RWPE2 (cell line): Measurements from ENCODE around the gene ARRDC2.
"Not testable (repeated sequence)": the region's sequence is repeated elsewhere in the genome, so short reads cannot be mapped to it uniquely, and the experiment has no call there.

ENCODE experiments used
- ATAC-seq: fragments of 200-7000 bp; cut with Tn5 transposase; 3 replicates; pipeline ENCODE4 v1.9.1; 2021; ENCODE audit warnings: low read depth
- DNase-seq: peaks from one replicate; pipeline ENCODE4 v3.0.0-alpha.2; 2020; ENCODE audit warnings: low spot score
- H3K27ac ChIP-seq: fragments of 450-650 bp; 2 replicates; pipeline ENCODE4 v1.5.1; 2017; ENCODE audit warnings: mild to moderate bottlenecking; ENCODE audit not compliant: poor library complexity, severe bottlenecking
- H3K27me3 ChIP-seq: fragments of 250-450 bp; sonication (Bioruptor Pico); 2 replicates; pipeline ENCODE4 v1.5.1; 2021; ENCODE audit warnings: mild to moderate bottlenecking, moderate library complexity; ENCODE audit not compliant: insufficient read depth, poor library complexity, severe bottlenecking
- H3K36me3 ChIP-seq: fragments of 250-450 bp; sonication (Bioruptor Pico); 2 replicates; pipeline ENCODE4 v1.5.1; 2020; ENCODE audit warnings: low read depth, mild to moderate bottlenecking, moderate library complexity
- H3K4me1 ChIP-seq: fragments of 250-450 bp; sonication (Bioruptor Pico); 2 replicates; pipeline ENCODE4 v1.5.1; 2021; ENCODE audit warnings: mild to moderate bottlenecking, moderate library complexity; ENCODE audit not compliant: insufficient read depth, poor library complexity, severe bottlenecking
- H3K4me3 ChIP-seq: fragments of 250-450 bp; sonication (Bioruptor Pico); 2 replicates; pipeline ENCODE4 v1.5.1; 2021; ENCODE audit warnings: mild to moderate bottlenecking, moderate library complexity; ENCODE audit not compliant: severe bottlenecking
- H3K9me3 ChIP-seq: fragments of 250-450 bp; sonication (Bioruptor Pico); 2 replicates; pipeline ENCODE4 v1.5.1; 2021; ENCODE audit warnings: mild to moderate bottlenecking, moderate library complexity; ENCODE audit not compliant: severe bottlenecking
- TF ChIP-seq, protein P1 (sequence below): fragments of 450-650 bp; IDR thresholded peaks from one replicate; pipeline ENCODE4 v1.5.1; 2017; ENCODE audit warnings: mild to moderate bottlenecking, moderate library complexity; ENCODE audit not compliant: poor library complexity, severe bottlenecking

ARRDC2 gene

DNA sequence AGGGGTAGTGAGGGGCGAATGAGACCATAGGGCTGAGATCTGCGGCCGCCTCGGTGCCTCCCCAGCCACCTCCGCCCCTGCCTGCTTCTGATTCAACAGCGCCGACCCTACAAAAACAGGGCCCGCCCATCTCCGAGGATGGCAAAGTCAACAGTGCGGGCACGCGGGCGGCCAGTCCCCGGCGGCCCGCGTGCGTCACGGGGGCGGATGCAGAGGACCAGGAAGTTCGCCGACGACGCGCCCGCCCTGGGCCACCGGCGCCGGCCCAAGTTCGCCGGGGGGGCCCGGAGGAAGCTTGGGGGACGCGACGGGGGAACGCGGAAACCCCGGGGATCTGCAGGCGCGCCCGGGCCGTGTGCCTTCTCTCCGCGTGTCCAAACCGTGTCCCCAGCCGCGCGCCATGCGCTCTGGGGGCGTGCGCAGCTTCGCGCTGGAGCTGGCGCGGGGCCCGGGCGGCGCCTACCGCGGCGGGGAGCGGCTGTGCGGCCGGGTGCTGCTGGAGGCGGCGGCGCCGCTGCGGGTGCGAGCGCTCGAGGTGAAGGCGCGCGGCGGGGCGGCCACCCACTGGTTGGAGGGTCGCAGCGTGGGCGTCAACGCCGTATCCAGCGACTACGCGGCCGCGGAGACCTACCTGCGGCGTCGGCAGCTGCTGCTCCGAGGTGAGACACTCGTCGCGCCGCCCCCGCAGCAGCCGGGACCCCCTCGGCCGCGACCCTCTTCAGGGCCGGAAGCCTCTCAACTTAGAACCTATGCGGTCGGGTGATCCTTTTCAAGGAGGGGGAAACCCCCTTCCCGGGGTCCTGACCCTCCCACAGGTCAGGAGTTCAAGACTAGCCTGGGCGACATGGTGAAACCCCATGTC, 6.8 kb upstream of the ARRDC2 start:
- peak; percentile 77 for DNase-seq
- H3K27ac ChIP-seq: peak overlapping the region; percentile 32
- TF ChIP-seq, protein P1, sequence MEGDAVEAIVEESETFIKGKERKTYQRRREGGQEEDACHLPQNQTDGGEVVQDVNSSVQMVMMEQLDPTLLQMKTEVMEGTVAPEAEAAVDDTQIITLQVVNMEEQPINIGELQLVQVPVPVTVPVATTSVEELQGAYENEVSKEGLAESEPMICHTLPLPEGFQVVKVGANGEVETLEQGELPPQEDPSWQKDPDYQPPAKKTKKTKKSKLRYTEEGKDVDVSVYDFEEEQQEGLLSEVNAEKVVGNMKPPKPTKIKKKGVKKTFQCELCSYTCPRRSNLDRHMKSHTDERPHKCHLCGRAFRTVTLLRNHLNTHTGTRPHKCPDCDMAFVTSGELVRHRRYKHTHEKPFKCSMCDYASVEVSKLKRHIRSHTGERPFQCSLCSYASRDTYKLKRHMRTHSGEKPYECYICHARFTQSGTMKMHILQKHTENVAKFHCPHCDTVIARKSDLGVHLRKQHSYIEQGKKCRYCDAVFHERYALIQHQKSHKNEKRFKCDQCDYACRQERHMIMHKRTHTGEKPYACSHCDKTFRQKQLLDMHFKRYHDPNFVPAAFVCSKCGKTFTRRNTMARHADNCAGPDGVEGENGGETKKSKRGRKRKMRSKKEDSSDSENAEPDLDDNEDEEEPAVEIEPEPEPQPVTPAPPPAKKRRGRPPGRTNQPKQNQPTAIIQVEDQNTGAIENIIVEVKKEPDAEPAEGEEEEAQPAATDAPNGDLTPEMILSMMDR: no peak
- peak overlapping the region; percentile 60 for H3K4me3 ChIP-seq
- no peaks in the 10 kb centered on the region for H3K27me3 ChIP-seq
- no peaks in the 10 kb centered on the region for H3K4me1 ChIP-seq
- H3K9me3 ChIP-seq: no peaks in the 10 kb centered on the region
- peak; percentile 70 for ATAC-seq
- no peaks in the 10 kb centered on the region for H3K36me3 ChIP-seq

- no peak for DNase-seq
- ATAC-seq: no peak
- H3K4me3 ChIP-seq: peak overlapping the region; percentile 60
- peak overlapping the region; percentile 32 for H3K27ac ChIP-seq
- H3K4me1 ChIP-seq: no peaks in the 10 kb centered on the region
- H3K9me3 ChIP-seq: no peaks in the 10 kb centered on the region
- H3K36me3 ChIP-seq: no peaks in the 10 kb centered on the region
- TF ChIP-seq, protein P1: no peak
- no peaks in the 10 kb centered on the region for H3K27me3 ChIP-seq
Measured at GRCh38 chr19:18001777-18002345, 6.1 kb upstream of the ARRDC2 start.

DNA sequence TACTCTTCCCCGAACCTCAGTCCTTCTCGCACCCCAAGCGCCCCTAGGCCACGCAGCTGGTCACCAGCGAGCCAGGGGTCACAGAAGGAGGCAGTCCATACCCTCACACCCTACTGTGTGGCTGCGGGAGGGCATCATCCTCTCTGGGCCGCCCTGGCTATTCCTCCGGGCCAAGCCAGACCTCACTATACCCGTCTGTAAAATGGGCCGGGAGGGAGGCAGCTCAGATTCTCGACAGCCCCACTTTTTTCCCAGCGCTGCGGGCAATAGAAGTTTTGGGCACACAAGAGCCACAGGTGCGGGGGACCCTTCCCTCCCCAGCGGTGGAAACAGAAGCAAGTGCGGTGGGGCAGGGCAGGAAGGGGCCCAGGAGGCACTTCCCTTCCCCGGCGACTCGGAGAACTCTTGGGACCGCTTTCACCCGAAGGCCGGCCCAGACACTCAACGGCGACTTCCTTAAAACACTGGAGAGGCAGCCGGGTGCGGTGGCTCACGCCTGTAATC, 5.6 kb upstream of the ARRDC2 start:
- TF ChIP-seq, protein P1: no peak
- H3K4me1 ChIP-seq: no peaks in the 10 kb centered on the region
- H3K4me3 ChIP-seq: no peak overlapping the region
- ATAC-seq (no peak), DNase-seq (no peak)
- no peak overlapping the region for H3K27ac ChIP-seq
- H3K27me3 ChIP-seq: no peaks in the 10 kb centered on the region
- H3K36me3 ChIP-seq: no peaks in the 10 kb centered on the region
- no peaks in the 10 kb centered on the region for H3K9me3 ChIP-seq

- not testable (repeated sequence) for H3K27me3 ChIP-seq, H3K9me3 ChIP-seq, H3K27ac ChIP-seq, ATAC-seq, DNase-seq, H3K4me1 ChIP-seq, H3K4me3 ChIP-seq, H3K36me3 ChIP-seq
Measured at GRCh38 chr19:18005750-18006149, 2.2 kb upstream of the ARRDC2 start.

DNA sequence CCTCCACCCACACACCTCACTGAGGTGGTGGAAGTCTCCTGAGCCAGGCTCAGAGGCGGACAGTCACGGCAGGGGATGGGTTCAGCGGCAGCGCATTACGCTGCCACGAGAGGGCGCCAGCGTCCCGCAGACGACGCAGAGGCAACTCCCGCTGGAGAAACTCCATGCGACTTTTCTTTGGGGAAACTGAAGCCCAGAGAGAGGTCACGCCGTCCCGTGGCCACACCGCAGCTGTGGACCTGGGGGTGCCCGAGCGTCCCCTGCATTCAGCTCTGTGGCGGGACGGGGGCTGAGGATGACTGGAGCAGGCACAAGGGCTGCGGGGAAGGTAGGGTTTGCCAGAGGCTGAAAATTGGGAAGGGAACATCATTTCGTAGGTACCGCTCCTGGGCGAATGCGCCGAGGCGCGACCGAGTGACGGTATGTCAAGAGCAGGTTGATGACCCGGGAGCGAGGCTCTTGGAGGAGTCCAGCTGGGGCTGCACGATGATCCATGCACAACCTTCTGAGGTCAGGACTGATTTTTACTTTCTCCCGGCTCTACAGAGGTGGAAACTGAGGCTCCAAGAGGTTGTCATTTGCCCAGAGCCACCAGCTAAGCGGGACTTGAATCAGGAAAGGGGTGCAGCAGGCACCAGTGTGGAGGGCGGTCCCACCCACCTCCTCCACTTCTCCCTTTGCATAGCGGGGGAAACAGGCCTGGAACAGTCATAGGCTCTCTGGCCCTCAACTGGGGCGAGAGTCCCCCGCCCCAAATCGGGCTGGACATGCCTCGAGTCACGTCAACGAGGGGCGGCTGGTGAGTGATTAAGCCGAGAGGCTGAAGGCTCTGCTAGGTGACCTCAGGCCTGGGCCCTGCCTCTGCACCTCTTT, 690 bp upstream of the ARRDC2 start:
- Histone ChIP-seq H3K27ac (peak overlapping the region; percentile 4), H3K9me3 (no peaks in the 10 kb centered on the region), H3K4me3 (peak overlapping the region; percentile 29), H3K36me3 (peaks cover 18% of the 10 kb centered on the region), H3K27me3 (no peaks in the 10 kb centered on the region), H3K4me1 (no peaks in the 10 kb centered on the region)
- DNase-seq (peak; percentile 64), ATAC-seq (peak; percentile 85)
- TF ChIP-seq, protein P1: peak; percentile 98
